Upper lobe of left lung (tissue), 4 donors: ENCODE data around the gene FCMR.

Experiments
- CTCF ChIP-seq, 6 experiments: fragments of 450-650 bp in 4 of 6; fragments of 200-600 bp in 2 of 6; sonication (generic) in 2 of 6; IDR thresholded peaks; one replicate each; pipeline ENCODE4 v1.5.1; 2016 to 2019; ENCODE audit warnings: antibody characterized with exemption in 6 of 6
- POLR2A ChIP-seq, 4 donors: fragments of 450-650 bp; IDR thresholded peaks; one replicate each; pipeline ENCODE4 v1.5.1; 2016 to 2017; ENCODE audit warnings: antibody characterized with exemption in 4 of 4, mild to moderate bottlenecking in 2 of 4

DNA sequence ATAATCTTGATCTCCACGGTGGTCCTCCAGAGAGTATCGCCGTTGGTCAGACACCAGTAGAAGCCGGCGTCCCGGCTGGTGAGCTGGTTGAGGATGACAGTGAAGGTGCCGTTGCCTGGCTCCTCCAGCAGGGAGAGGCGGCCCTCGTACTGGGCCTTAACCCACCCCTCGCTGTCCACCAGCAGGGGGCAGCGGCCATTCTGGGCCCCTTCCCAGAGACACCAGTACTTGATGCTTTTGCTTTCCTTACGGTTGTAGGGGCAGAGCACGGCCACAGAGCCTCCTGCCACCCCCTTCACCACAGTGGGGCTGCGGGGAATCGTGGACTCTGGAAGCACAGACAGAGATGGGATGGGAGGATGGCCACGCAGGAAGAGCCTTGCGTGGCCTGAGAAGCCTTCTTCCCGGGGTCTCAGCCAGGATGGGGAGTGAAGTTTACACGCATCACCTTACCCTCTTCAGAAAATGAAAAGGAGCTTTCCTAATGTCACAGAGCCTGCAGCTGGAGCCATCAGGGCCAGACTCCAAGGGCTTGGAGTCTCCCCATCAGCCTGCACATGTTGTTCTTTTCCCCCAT, 13.8 kb upstream of the FCMR start:
- TF ChIP-seq CTCF (IDR thresholded peaks at IDR 0.05), result peak; percentile 39 to 81 (median 64)
- TF ChIP-seq POLR2A (IDR thresholded peaks at IDR 0.05), result no peak
